ENCODE data around the gene IL22RA2. TPM values are rescaled to one million over a fixed set of nuclear protein-coding genes. Genes with fewer than 3 reads are reported as not detected.
"Not testable (repeated sequence)": the region's sequence is repeated elsewhere in the genome, so short reads cannot be mapped to it uniquely, and the experiment has no call there.

IL22RA2 gene
- total and polyA plus RNA-seq, 2 experiments from 2014 or later = not detected

- Histone ChIP-seq H3K36me3 (no peaks in the 10 kb centered on the region), H3K27ac (no peak overlapping the region), H3K9me3 (ENCODE audit: low read depth) (no peaks in the 10 kb centered on the region), H3K4me1 (ENCODE audit: low read depth) (peaks cover 25% of the 10 kb centered on the region), H3K4me3 (no peak overlapping the region), H3K27me3 (no peaks in the 10 kb centered on the region)
- DNase-seq (ENCODE audit: low read depth in 1 of 2, low spot score in 1 of 2) = no peak
- TF ChIP-seq CTCF (IDR thresholded peaks at IDR 0.05; ENCODE audit: low read depth, low read length) = no peak
Measured at GRCh38 chr6:137213331-137213740, 39.9 kb upstream of the IL22RA2 start.

GRCh38 chr6:137211910-137212309 lies 38.5 kb upstream of the IL22RA2 start:
- no peaks in the 10 kb centered on the region for H3K9me3 ChIP-seq (ENCODE audit: low read depth)
- no peak for TF ChIP-seq CTCF (IDR thresholded peaks at IDR 0.05; ENCODE audit: low read depth, low read length)
- H3K36me3 ChIP-seq = no peaks in the 10 kb centered on the region
- no peak overlapping the region for H3K4me3 ChIP-seq
- H3K27me3 ChIP-seq = no peaks in the 10 kb centered on the region
- no peak overlapping the region for H3K27ac ChIP-seq
- DNase-seq (ENCODE audit: low read depth in 1 of 2, low spot score in 1 of 2) = no peak
- H3K4me1 ChIP-seq (ENCODE audit: low read depth) = peaks cover 12% of the 10 kb centered on the region

- H3K27ac ChIP-seq = no peak overlapping the region
- H3K9me3 ChIP-seq (ENCODE audit: low read depth) = no peaks in the 10 kb centered on the region
- peaks cover 3% of the 10 kb centered on the region for H3K36me3 ChIP-seq
- H3K4me1 ChIP-seq (ENCODE audit: low read depth) = peaks cover 2% of the 10 kb centered on the region
- peak in 1 of 2 donors; percentile 83 for DNase-seq (ENCODE audit: low read depth in 1 of 2, low spot score in 1 of 2)
- H3K4me3 ChIP-seq = no peak overlapping the region
- TF ChIP-seq CTCF (IDR thresholded peaks at IDR 0.05; ENCODE audit: low read depth, low read length) = no peak
- no peaks in the 10 kb centered on the region for H3K27me3 ChIP-seq
Measured at GRCh38 chr6:137210903-137211302, 37.5 kb upstream of the IL22RA2 start.

- H3K27ac ChIP-seq = no peak overlapping the region
- H3K36me3 ChIP-seq = peaks cover 19% of the 10 kb centered on the region
- no peaks in the 10 kb centered on the region for H3K27me3 ChIP-seq
- no peaks in the 10 kb centered on the region for H3K9me3 ChIP-seq (ENCODE audit: low read depth)
- no peak overlapping the region for H3K4me3 ChIP-seq
- DNase-seq (ENCODE audit: low read depth in 1 of 2, low spot score in 1 of 2) = no peak
- no peaks in the 10 kb centered on the region for H3K4me1 ChIP-seq (ENCODE audit: low read depth)
- TF ChIP-seq CTCF (IDR thresholded peaks at IDR 0.05; ENCODE audit: low read depth, low read length) = no peak
Measured at GRCh38 chr6:137208279-137208678, 34.8 kb upstream of the IL22RA2 start.

- H3K36me3 ChIP-seq = peaks cover 25% of the 10 kb centered on the region
- not testable (repeated sequence) for H3K4me1 ChIP-seq (ENCODE audit: low read depth); H3K27me3 ChIP-seq; H3K27ac ChIP-seq; DNase-seq (ENCODE audit: low read depth in 1 of 2, low spot score in 1 of 2); H3K9me3 ChIP-seq (ENCODE audit: low read depth); H3K4me3 ChIP-seq
Measured at GRCh38 chr6:137207457-137207856, 34.0 kb upstream of the IL22RA2 start.

- peak in 1 of 2 donors; percentile 43 for DNase-seq (ENCODE audit: low read depth in 1 of 2, low spot score in 1 of 2)
- no peak for TF ChIP-seq CTCF (IDR thresholded peaks at IDR 0.05; ENCODE audit: low read depth, low read length)
- H3K36me3 ChIP-seq = peaks cover 25% of the 10 kb centered on the region
Measured at GRCh38 chr6:137206577-137206976, 33.1 kb upstream of the IL22RA2 start.

More at GRCh38 chr6:137206577-137206976, 33.1 kb upstream of the IL22RA2 start:
- no peaks in the 10 kb centered on the region for H3K27me3 ChIP-seq
- no peak overlapping the region for H3K27ac ChIP-seq
- H3K4me1 ChIP-seq (ENCODE audit: low read depth) = no peaks in the 10 kb centered on the region
- H3K9me3 ChIP-seq (ENCODE audit: low read depth) = no peaks in the 10 kb centered on the region
- no peak overlapping the region for H3K4me3 ChIP-seq

All from cardiac muscle cell (in vitro differentiated cells and primary cell).